IPS-NIHi11 (cell line): ENCODE results near the gene TEX35.

Experiments used
- DNase-seq: peaks from one replicate; pipeline ENCODE4 v3.0.0; 2012; ENCODE audit warnings: mixed read lengths, low spot score

TEX35 gene

GRCh38 chr1:178512566-178513277 lies at the start of gene TEX35:
Gene TEX35, plus strand, starts transcription at chr1:178513109. Its CDS starts 80 bp downstream, at chr1:178513189.
- DNase-seq = no peak

- no peak for DNase-seq
Measured at GRCh38 chr1:178464141-178464540, 48.8 kb upstream of the TEX35 start.

- DNase-seq = no peak
Measured at GRCh38 chr1:178464566-178464965, 48.3 kb upstream of the TEX35 start.

GRCh38 chr1:178465011-178465410 lies 47.9 kb upstream of the TEX35 start:
- DNase-seq = no peak

- no peak for DNase-seq
Measured at GRCh38 chr1:178467837-178468236, 45.1 kb upstream of the TEX35 start.

GRCh38 chr1:178470411-178470960 lies 42.4 kb upstream of the TEX35 start:
- no peak for DNase-seq

GRCh38 chr1:178472531-178472930 lies 40.4 kb upstream of the TEX35 start:
- DNase-seq = no peak

- DNase-seq = no peak
Measured at GRCh38 chr1:178477373-178477772, 35.5 kb upstream of the TEX35 start.

- no peak for DNase-seq
Measured at GRCh38 chr1:178477841-178478240, 35.1 kb upstream of the TEX35 start.

GRCh38 chr1:178483251-178483957 lies 29.5 kb upstream of the TEX35 start:
- no peak for DNase-seq

- DNase-seq = no peak
Measured at GRCh38 chr1:178484698-178485225, 28.1 kb upstream of the TEX35 start.

GRCh38 chr1:178485541-178485981 lies 27.3 kb upstream of the TEX35 start:
- DNase-seq = no peak

- no peak for DNase-seq
Measured at GRCh38 chr1:178486100-178487069, 26.5 kb upstream of the TEX35 start.

GRCh38 chr1:178487070-178487615 lies 25.8 kb upstream of the TEX35 start:
- DNase-seq = no peak

- DNase-seq = no peak
Measured at GRCh38 chr1:178488393-178488792, 24.5 kb upstream of the TEX35 start.

GRCh38 chr1:178489399-178489798 lies 23.5 kb upstream of the TEX35 start:
- no peak for DNase-seq

GRCh38 chr1:178490136-178490535 lies 22.8 kb upstream of the TEX35 start:
- no peak for DNase-seq

- DNase-seq = no peak
Measured at GRCh38 chr1:178490967-178491366, 21.9 kb upstream of the TEX35 start.

- no peak for DNase-seq
Measured at GRCh38 chr1:178491721-178492120, 21.2 kb upstream of the TEX35 start.

GRCh38 chr1:178492341-178492740 lies 20.6 kb upstream of the TEX35 start:
- no peak for DNase-seq

GRCh38 chr1:178493301-178493741 lies 19.6 kb upstream of the TEX35 start:
- no peak for DNase-seq
